ENCODE data around the gene PPP1CA. TPM values are rescaled to one million over a fixed set of nuclear protein-coding genes. Genes with fewer than 3 reads are reported as not detected.
"Not testable (repeated sequence)": the region's sequence is repeated elsewhere in the genome, so short reads cannot be mapped to it uniquely, and the experiment has no call there.

Gene PPP1CA
- total RNA-seq, 1 experiment from 2014 or later, result 339 TPM

- DNase-seq (ENCODE audit: low read depth), result no peak
Measured at GRCh38 chr11:67404515-67405195, 3.0 kb upstream of the PPP1CA start.

GRCh38 chr11:67403085-67403484 lies 1.4 kb upstream of the PPP1CA start:
- DNase-seq (ENCODE audit: low read depth), result not testable (repeated sequence)

- DNase-seq (ENCODE audit: low read depth), result not testable (repeated sequence)
Measured at GRCh38 chr11:67402192-67402839, 658 bp upstream of the PPP1CA start.

GRCh38 chr11:67400942-67401494 lies 640 bp downstream of the PPP1CA start:
- no peak for DNase-seq (ENCODE audit: low read depth)

- DNase-seq (ENCODE audit: low read depth), result no peak
Measured at GRCh38 chr11:67400251-67400941, 1.3 kb downstream of the PPP1CA start.

GRCh38 chr11:67398661-67399563 lies 2.7 kb downstream of the PPP1CA start:
- no peak for DNase-seq (ENCODE audit: low read depth)

- DNase-seq (ENCODE audit: low read depth), result no peak
Measured at GRCh38 chr11:67397986-67398660, 3.5 kb downstream of the PPP1CA start.

GRCh38 chr11:67397536-67397935 lies 4.1 kb downstream of the PPP1CA start:
- no peak for DNase-seq (ENCODE audit: low read depth)

- no peak for DNase-seq (ENCODE audit: low read depth)
Measured at GRCh38 chr11:67396587-67397389, 4.9 kb downstream of the PPP1CA start.

- DNase-seq (ENCODE audit: low read depth), result no peak
Measured at GRCh38 chr11:67396259-67396581, 5.4 kb downstream of the PPP1CA start.

GRCh38 chr11:67395555-67396258 lies 6.0 kb downstream of the PPP1CA start:
- no peak for DNase-seq (ENCODE audit: low read depth)

GRCh38 chr11:67393990-67394389 lies 7.7 kb downstream of the PPP1CA start:
- DNase-seq (ENCODE audit: low read depth), result no peak

- DNase-seq (ENCODE audit: low read depth), result no peak
Measured at GRCh38 chr11:67393437-67393836, 8.2 kb downstream of the PPP1CA start.

GRCh38 chr11:67392183-67392715 lies 9.4 kb downstream of the PPP1CA start:
- DNase-seq (ENCODE audit: low read depth), result no peak

- peak; percentile 85 for DNase-seq (ENCODE audit: low read depth)
Measured at GRCh38 chr11:67391304-67392182, 10.1 kb downstream of the PPP1CA start, which contains the start of gene RAD9A. Gene RAD9A, plus strand, starts transcription at chr11:67391986. Its CDS starts 59 bp downstream, at chr11:67392045.

- DNase-seq (ENCODE audit: low read depth), result no peak
Measured at GRCh38 chr11:67390947-67391303, 10.7 kb downstream of the PPP1CA start.

GRCh38 chr11:67389477-67389876 lies 12.2 kb downstream of the PPP1CA start:
- no peak for DNase-seq (ENCODE audit: low read depth)

- no peak for DNase-seq (ENCODE audit: low read depth)
Measured at GRCh38 chr11:67387518-67387917, 14.1 kb downstream of the PPP1CA start.

Data from HT1080 (cell line).